Nephron progenitor cell (in vitro differentiated cells): ENCODE measurements around the gene ZFAND2A.

Experiments used
- DNase-seq: peaks from one replicate; pipeline ENCODE4 v3.0.0; 2021
- H3K27ac Mint-ChIP-seq: 2 replicates; pipeline ENCODE4 v1.8.0; 2021; ENCODE audit warnings: mild to moderate bottlenecking, moderate library complexity, mixed read lengths
- H3K27me3 Mint-ChIP-seq: 2 replicates; pipeline ENCODE4 v1.8.0; 2021; ENCODE audit warnings: mild to moderate bottlenecking, low read depth, mixed read lengths; ENCODE audit not compliant: poor library complexity
- H3K36me3 Mint-ChIP-seq: 2 replicates; pipeline ENCODE4 v1.8.0; 2021; ENCODE audit warnings: low read depth, mixed read lengths
- H3K4me1 Mint-ChIP-seq: 2 replicates; pipeline ENCODE4 v1.8.0; 2021; ENCODE audit warnings: mixed read lengths
- H3K4me3 Mint-ChIP-seq: 2 replicates; pipeline ENCODE4 v1.8.0; 2021; ENCODE audit warnings: mild to moderate bottlenecking, moderate library complexity, mixed read lengths
- H3K9me3 Mint-ChIP-seq: 2 replicates; pipeline ENCODE4 v1.8.0; 2021; ENCODE audit warnings: mild to moderate bottlenecking, moderate library complexity, mixed read lengths
- TF ChIP-seq, protein P1 (sequence below): fragments of 200-600 bp; sonication (generic); IDR thresholded peaks from 2 replicates; pipeline ENCODE4 v1.5.0; 2021; ENCODE audit warnings: antibody characterized with exemption

Gene ZFAND2A

DNA sequence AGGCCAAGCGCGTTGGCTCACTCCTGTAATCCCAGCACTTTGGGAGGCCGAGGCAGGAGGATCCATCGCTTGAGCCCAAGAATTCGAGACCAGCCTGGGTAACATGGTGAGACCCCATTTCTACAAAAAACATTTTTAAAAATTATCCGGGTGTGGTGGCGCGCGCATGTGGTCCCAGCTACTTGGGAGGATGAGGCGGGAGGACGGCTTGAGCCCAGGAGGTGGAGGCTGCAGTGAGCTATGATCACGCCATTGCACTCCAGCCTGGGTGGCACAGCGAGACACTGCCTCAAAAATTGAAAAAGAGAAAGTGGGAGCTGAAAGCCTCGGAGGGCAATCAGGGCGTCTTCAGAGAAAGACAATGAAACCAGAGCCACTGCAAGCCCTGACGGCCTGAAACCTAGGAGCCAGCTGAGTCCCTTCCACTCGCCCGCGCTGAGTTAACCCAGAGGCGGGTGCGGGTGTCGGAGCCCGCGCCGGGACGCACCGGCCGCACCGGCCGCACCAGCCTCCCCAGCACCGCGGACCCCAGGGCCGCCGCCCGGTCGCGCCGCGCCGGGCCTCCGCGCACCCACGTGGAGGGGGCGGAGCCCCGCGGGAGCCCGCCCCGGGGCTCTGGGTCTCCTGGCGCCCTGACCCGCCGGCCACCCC lies 22.4 kb downstream of the ZFAND2A start:
- peak overlapping the region; percentile 89 for H3K4me3 Mint-ChIP-seq
- TF ChIP-seq, protein P1, sequence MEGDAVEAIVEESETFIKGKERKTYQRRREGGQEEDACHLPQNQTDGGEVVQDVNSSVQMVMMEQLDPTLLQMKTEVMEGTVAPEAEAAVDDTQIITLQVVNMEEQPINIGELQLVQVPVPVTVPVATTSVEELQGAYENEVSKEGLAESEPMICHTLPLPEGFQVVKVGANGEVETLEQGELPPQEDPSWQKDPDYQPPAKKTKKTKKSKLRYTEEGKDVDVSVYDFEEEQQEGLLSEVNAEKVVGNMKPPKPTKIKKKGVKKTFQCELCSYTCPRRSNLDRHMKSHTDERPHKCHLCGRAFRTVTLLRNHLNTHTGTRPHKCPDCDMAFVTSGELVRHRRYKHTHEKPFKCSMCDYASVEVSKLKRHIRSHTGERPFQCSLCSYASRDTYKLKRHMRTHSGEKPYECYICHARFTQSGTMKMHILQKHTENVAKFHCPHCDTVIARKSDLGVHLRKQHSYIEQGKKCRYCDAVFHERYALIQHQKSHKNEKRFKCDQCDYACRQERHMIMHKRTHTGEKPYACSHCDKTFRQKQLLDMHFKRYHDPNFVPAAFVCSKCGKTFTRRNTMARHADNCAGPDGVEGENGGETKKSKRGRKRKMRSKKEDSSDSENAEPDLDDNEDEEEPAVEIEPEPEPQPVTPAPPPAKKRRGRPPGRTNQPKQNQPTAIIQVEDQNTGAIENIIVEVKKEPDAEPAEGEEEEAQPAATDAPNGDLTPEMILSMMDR = no peak
- DNase-seq = no peak
- peaks cover 13% of the 10 kb centered on the region for H3K4me1 Mint-ChIP-seq
- H3K36me3 Mint-ChIP-seq = peaks cover 20% of the 10 kb centered on the region
- peaks cover 16% of the 10 kb centered on the region for H3K9me3 Mint-ChIP-seq
- peaks cover 15% of the 10 kb centered on the region for H3K27me3 Mint-ChIP-seq
- H3K27ac Mint-ChIP-seq = peak overlapping the region; percentile 66

GRCh38 chr7:1136841-1137516 lies 23.0 kb downstream of the ZFAND2A start:
- H3K27ac Mint-ChIP-seq = peak overlapping the region; percentile 66
- TF ChIP-seq, protein P1 = no peak
- H3K27me3 Mint-ChIP-seq = peaks cover 11% of the 10 kb centered on the region
- peaks cover 27% of the 10 kb centered on the region for H3K36me3 Mint-ChIP-seq
- peak overlapping the region; percentile 89 for H3K4me3 Mint-ChIP-seq
- H3K9me3 Mint-ChIP-seq = peaks cover 23% of the 10 kb centered on the region
- H3K4me1 Mint-ChIP-seq = peaks cover 13% of the 10 kb centered on the region
- no peak for DNase-seq

- TF ChIP-seq, protein P1 = no peak
Observed at GRCh38 chr7:1134951-1135350, 25.0 kb downstream of the ZFAND2A start.

DNA sequence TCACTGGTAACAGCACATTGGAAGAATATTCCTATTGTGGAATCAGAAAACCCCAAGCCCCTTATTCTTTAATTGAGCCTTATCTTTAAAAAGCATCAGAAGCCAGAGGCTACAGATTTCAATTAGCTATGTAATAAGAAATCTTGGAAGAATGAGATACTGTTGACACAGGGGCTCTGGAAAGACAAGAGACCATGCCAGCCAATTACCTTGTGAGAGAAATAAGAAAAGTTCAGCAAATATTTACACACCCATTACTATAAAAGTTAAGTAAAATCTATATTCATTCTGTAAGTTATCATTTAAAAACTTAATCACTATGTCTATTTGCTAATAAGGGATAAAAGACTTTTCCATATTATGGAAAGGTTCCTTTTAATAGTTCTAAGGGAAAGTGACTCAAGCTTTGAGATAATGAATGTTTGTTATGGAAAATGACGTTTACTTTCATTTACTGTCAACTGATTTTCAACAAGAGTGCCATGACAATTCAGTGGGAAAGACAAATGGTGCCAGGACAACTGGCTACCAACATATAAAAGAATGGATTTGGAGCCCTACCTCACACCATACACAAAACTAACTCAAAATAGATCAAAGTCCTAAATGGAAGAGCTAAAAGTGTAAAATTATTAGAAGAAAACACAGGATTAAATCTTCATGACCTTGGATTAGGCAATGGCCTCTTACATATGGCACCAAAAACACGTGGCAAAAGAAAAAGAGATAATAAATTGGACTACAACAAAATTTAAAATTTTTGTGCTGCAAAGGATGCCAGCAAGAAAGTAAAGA lies 28.3 kb downstream of the ZFAND2A start:
- no peak overlapping the region for H3K27ac Mint-ChIP-seq
- no peaks in the 10 kb centered on the region for H3K27me3 Mint-ChIP-seq
- no peak overlapping the region for H3K4me3 Mint-ChIP-seq
- H3K36me3 Mint-ChIP-seq = peaks cover 54% of the 10 kb centered on the region
- peaks cover 10% of the 10 kb centered on the region for H3K4me1 Mint-ChIP-seq
- peaks cover 28% of the 10 kb centered on the region for H3K9me3 Mint-ChIP-seq
- DNase-seq = no peak
- TF ChIP-seq, protein P1 = no peak

More at GRCh38 chr7:1134951-1135350, 25.0 kb downstream of the ZFAND2A start:
- Mint-ChIP-seq H3K27me3 (peaks cover 4% of the 10 kb centered on the region), H3K4me3 (no peak overlapping the region), H3K9me3 (peaks cover 28% of the 10 kb centered on the region), H3K36me3 (peaks cover 41% of the 10 kb centered on the region), H3K4me1 (peaks cover 20% of the 10 kb centered on the region), H3K27ac (no peak overlapping the region)
- no peak for DNase-seq

DNA sequence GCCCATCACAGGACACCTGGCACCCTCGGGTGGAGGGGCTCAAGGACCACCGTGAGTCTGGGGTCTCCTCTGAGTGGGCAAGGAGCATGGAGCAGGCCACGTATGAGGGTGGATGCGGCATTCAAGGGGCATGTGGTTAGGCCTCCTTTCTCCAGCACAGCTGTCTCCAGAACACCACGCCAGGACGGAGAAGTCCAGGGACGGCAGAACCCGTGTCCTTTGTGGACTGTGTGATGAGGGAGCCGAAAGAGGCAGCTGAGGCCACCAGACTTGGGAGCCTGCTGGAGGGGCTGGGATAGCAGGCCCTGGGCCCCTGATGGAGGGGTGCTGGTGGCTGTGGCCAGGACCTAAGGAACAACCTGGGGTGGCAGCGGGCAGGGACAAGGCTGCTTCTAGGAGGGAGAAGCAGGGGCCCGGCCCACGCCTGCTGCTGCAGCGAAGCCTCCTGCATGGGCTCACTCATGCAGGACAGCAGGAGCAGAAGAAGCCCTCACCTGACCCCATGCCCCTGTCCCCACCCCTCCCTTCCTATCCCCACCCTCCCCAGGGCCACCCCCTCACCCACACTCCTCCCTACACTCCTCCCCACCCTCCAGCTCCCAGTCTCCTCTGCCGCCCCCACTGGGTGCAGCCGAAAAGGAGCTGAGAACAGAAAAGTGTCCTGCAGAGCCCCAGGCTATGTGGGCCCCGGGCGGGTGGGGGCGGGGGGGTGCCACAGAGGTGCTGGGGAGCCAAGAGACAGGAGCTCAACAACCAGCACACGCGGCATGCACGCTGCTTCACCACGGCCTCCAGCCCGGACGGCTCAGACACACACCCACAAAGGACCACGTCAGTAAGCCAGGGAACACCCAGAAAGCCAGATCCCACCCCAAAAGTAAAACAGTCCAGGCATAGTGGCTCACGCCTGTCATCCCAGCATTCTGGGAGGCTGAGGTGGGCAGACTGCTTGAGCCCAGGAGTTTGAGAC lies 29.7 kb downstream of the ZFAND2A start:
- peaks cover 7% of the 10 kb centered on the region for H3K4me1 Mint-ChIP-seq
- no peaks in the 10 kb centered on the region for H3K27me3 Mint-ChIP-seq
- H3K9me3 Mint-ChIP-seq = peaks cover 28% of the 10 kb centered on the region
- TF ChIP-seq, protein P1 = no peak
- H3K36me3 Mint-ChIP-seq = peaks cover 57% of the 10 kb centered on the region
- H3K27ac Mint-ChIP-seq = no peak overlapping the region
- no peak for DNase-seq
- no peak overlapping the region for H3K4me3 Mint-ChIP-seq
